NK-92 treated with Interleukin-12 subunit alpha and Interleukin-12 subunit beta, amount 100 ng/mL, for 24 hours (cell line): ENCODE measurements around the gene TTLL5.

ENCODE experiments used
- DNase-seq: peaks from one replicate; lab custom pipeline; 2025; lab: John Stamatoyannopoulos, UW

TTLL5 gene

GRCh38 chr14:75732888-75733287, 71.8 kb downstream of the TTLL5 start:
- DNase-seq: no peak

- no peak for DNase-seq
Measured at GRCh38 chr14:75734854-75735253, 73.8 kb downstream of the TTLL5 start.

GRCh38 chr14:75736845-75737485, 75.9 kb downstream of the TTLL5 start:
- no peak for DNase-seq

GRCh38 chr14:75738192-75738591, 77.1 kb downstream of the TTLL5 start:
- no peak for DNase-seq

- no peak for DNase-seq
Measured at GRCh38 chr14:75742867-75743266, 81.8 kb downstream of the TTLL5 start.

- DNase-seq: no peak
Measured at GRCh38 chr14:75747899-75748298, 86.9 kb downstream of the TTLL5 start.

GRCh38 chr14:75748336-75748735, 87.3 kb downstream of the TTLL5 start:
- no peak for DNase-seq

GRCh38 chr14:75751296-75751695, 90.2 kb downstream of the TTLL5 start:
- no peak for DNase-seq

GRCh38 chr14:75752086-75752485, 91.0 kb downstream of the TTLL5 start:
- DNase-seq: no peak

- DNase-seq: no peak
Measured at GRCh38 chr14:75752907-75753594, 92.0 kb downstream of the TTLL5 start.

- no peak for DNase-seq
Measured at GRCh38 chr14:75753696-75754095, 92.7 kb downstream of the TTLL5 start.

- DNase-seq: no peak
Measured at GRCh38 chr14:75757644-75758402, 96.8 kb downstream of the TTLL5 start.

GRCh38 chr14:75764020-75764419, 103.0 kb downstream of the TTLL5 start:
- no peak for DNase-seq

GRCh38 chr14:75769047-75769685, 108.1 kb downstream of the TTLL5 start:
- no peak for DNase-seq

- no peak for DNase-seq
Measured at GRCh38 chr14:75770635-75771034, 109.6 kb downstream of the TTLL5 start.

- DNase-seq: no peak
Measured at GRCh38 chr14:75771595-75771994, 110.5 kb downstream of the TTLL5 start.

- no peak for DNase-seq
Measured at GRCh38 chr14:75773046-75773445, 112.0 kb downstream of the TTLL5 start.

- no peak for DNase-seq
Measured at GRCh38 chr14:75781096-75781495, 120.0 kb downstream of the TTLL5 start.

GRCh38 chr14:75783184-75783583, 122.1 kb downstream of the TTLL5 start:
- no peak for DNase-seq

GRCh38 chr14:75783602-75784313, 122.7 kb downstream of the TTLL5 start:
- DNase-seq: no peak

- DNase-seq: no peak
Measured at GRCh38 chr14:75784314-75784686, 123.3 kb downstream of the TTLL5 start.

- no peak for DNase-seq
Measured at GRCh38 chr14:75793806-75794205, 132.8 kb downstream of the TTLL5 start.
